Astrocyte of the cerebellum (primary cell): ENCODE results near the gene PARVG.

Experiments
- DNase-seq: peaks from one replicate; pipeline ENCODE4 v3.0.0-alpha.2; 2011; ENCODE audit warnings: low read depth
- H3K4me3 ChIP-seq: 2 replicates; pipeline ENCODE4 v1.5.1; 2011; ENCODE audit warnings: mild to moderate bottlenecking, low read depth, low read length, moderate library complexity
- CTCF ChIP-seq: IDR thresholded peaks from 2 replicates; pipeline ENCODE4 v1.5.1; 2012; ENCODE audit warnings: low read length, low read depth, moderate library complexity, mild to moderate bottlenecking; ENCODE audit errors: missing control alignments
- in situ Hi-C: cut with HindIII; loops from 2 replicates; pipeline ENCODE4 v1.10.0; 2017; ENCODE audit warnings: low sequenced_read_pairs

PARVG gene

GRCh38 chr22:44172370-44173108, 8.2 kb upstream of the PARVG start:
- in situ Hi-C loops = no loop called here
- H3K4me3 ChIP-seq = no peak overlapping the region

GRCh38 chr22:44173154-44173553, 7.6 kb upstream of the PARVG start:
- no peak for TF ChIP-seq CTCF
- H3K4me3 ChIP-seq = no peak overlapping the region
- in situ Hi-C loops = no loop called here
- no peak for DNase-seq

More at GRCh38 chr22:44172370-44173108, 8.2 kb upstream of the PARVG start:
- TF ChIP-seq CTCF = no peak
- DNase-seq = no peak

- no peak for TF ChIP-seq CTCF
- in situ Hi-C loops = no loop called here
- no peak overlapping the region for H3K4me3 ChIP-seq
- DNase-seq = no peak
Measured at GRCh38 chr22:44175676-44176075, 5.0 kb upstream of the PARVG start.

GRCh38 chr22:44179196-44179988, 1.3 kb upstream of the PARVG start:
- no peak for DNase-seq
- in situ Hi-C loops = no loop called here
- TF ChIP-seq CTCF = no peak

GRCh38 chr22:44179989-44180705, 578 bp upstream of the PARVG start:
- no peak overlapping the region for H3K4me3 ChIP-seq
- no peak for TF ChIP-seq CTCF
- no peak for DNase-seq
- in situ Hi-C loops = no loop called here

More at GRCh38 chr22:44179196-44179988, 1.3 kb upstream of the PARVG start:
- no peak overlapping the region for H3K4me3 ChIP-seq
